Liver (tissue), 9 donors: ENCODE measurements around the gene KIF5A. TPM values are rescaled to one million over a fixed set of nuclear protein-coding genes. Genes with fewer than 3 reads are reported as not detected.

Experiments
- DNase-seq: peaks from one replicate; pipeline ENCODE4 v3.0.0-alpha.2; 2017; ENCODE audit warnings: low spot score
- H3K27ac ChIP-seq, 2 donors: one replicate each; pipeline ENCODE4 v1.7.0; 2013; ENCODE audit warnings: inconsistent platforms in 2 of 2, low read length in 2 of 2, control low read depth in 1 of 2, low read depth in 1 of 2, mild to moderate bottlenecking in 1 of 2
- H3K27me3 ChIP-seq, 4 donors: one replicate each; pipeline versions ENCODE4 v1.6.1 to v1.7.0; 2013; ENCODE audit warnings: low read length in 3 of 4, inconsistent platforms in 1 of 4, mild to moderate bottlenecking in 1 of 4, moderate library complexity in 1 of 4; ENCODE audit not compliant: control insufficient read depth in 4 of 4, insufficient read depth in 4 of 4
- H3K36me3 ChIP-seq, 4 donors: one replicate each; pipeline versions ENCODE4 v1.6.1 to v1.7.0; 2013; ENCODE audit warnings: low read length in 3 of 4, mild to moderate bottlenecking in 3 of 4, low read depth in 1 of 4, moderate library complexity in 1 of 4; ENCODE audit not compliant: control insufficient read depth in 4 of 4, insufficient read depth in 3 of 4
- H3K4me1 ChIP-seq, 4 donors: one replicate each; pipeline versions ENCODE4 v1.6.1 to v1.7.0; 2013; ENCODE audit warnings: low read length in 3 of 4, mild to moderate bottlenecking in 3 of 4, moderate library complexity in 1 of 4; ENCODE audit not compliant: control insufficient read depth in 4 of 4, insufficient read depth in 4 of 4
- H3K4me3 ChIP-seq, 3 donors: one replicate each; pipeline versions ENCODE4 v1.6.1 to v1.7.0; 2013; ENCODE audit warnings: low read length in 3 of 3, control low read depth in 1 of 3, low read depth in 1 of 3, mild to moderate bottlenecking in 1 of 3
- H3K9ac ChIP-seq, 2 donors: one replicate each; pipeline ENCODE4 v1.7.0; 2013; ENCODE audit warnings: low read length in 2 of 2, mild to moderate bottlenecking in 2 of 2, moderate library complexity in 2 of 2, control low read depth in 1 of 2, low read depth in 1 of 2
- H3K9me3 ChIP-seq, 4 donors: one replicate each; pipeline versions ENCODE4 v1.6.1 to v1.7.0; 2013; ENCODE audit warnings: low read length in 3 of 4; ENCODE audit not compliant: control insufficient read depth in 4 of 4
- ATF3 ChIP-seq: IDR thresholded peaks from 2 replicates; pipeline ENCODE4 v1.6.1; 2016; ENCODE audit warnings: antibody characterized with exemption
- CTCF ChIP-seq: fragments of 150-350 bp; IDR thresholded peaks from 2 replicates; pipeline ENCODE4 v1.5.1; 2017; ENCODE audit warnings: improper control_type of control experiment, low read depth, low read length; ENCODE audit not compliant: missing input control
- EGR1 ChIP-seq, 2 donors: IDR thresholded peaks; 2 replicates each; pipeline ENCODE4 v1.6.1; 2016 to 2018; ENCODE audit warnings: antibody characterized with exemption in 2 of 2, low read depth in 2 of 2
- FOXA1 ChIP-seq: IDR thresholded peaks from 2 replicates; pipeline ENCODE4 v1.6.1; 2016; ENCODE audit warnings: antibody characterized with exemption
- GABPA ChIP-seq, 2 donors: IDR thresholded peaks in 1 of 2; conservative IDR thresholded peaks in 1 of 2; 2 replicates each; pipeline ENCODE4 v1.6.1; 2016; ENCODE audit warnings: antibody characterized with exemption in 2 of 2, mild to moderate bottlenecking in 1 of 2, moderate library complexity in 1 of 2
- HNF4A ChIP-seq, 2 donors: conservative IDR thresholded peaks; 2 replicates each; pipeline ENCODE4 v1.6.1; 2016; ENCODE audit warnings: antibody characterized with exemption in 2 of 2, mild to moderate bottlenecking in 2 of 2
- HNF4G ChIP-seq: IDR thresholded peaks from 2 replicates; pipeline ENCODE4 v1.6.1; 2016; ENCODE audit warnings: antibody characterized with exemption
- JUND ChIP-seq, 2 donors: IDR thresholded peaks; 2 replicates each; pipeline ENCODE4 v1.6.1; 2016; ENCODE audit warnings: antibody characterized with exemption in 2 of 2
- MAX ChIP-seq: IDR thresholded peaks from 2 replicates; pipeline ENCODE4 v1.6.1; 2016; ENCODE audit warnings: antibody characterized with exemption
- NR2F2 ChIP-seq: IDR thresholded peaks from 2 replicates; pipeline ENCODE4 v1.6.1; 2016; ENCODE audit warnings: antibody characterized with exemption
- RAD21 ChIP-seq, 2 donors: IDR thresholded peaks; 2 replicates each; pipeline ENCODE4 v1.6.1; 2016; ENCODE audit warnings: antibody characterized with exemption in 2 of 2, mild to moderate bottlenecking in 2 of 2
- REST ChIP-seq: IDR thresholded peaks from 2 replicates; pipeline ENCODE4 v1.6.1; 2016; ENCODE audit warnings: antibody characterized with exemption, mild to moderate bottlenecking
- RXRA ChIP-seq, 2 donors: IDR thresholded peaks; 2 replicates each; pipeline ENCODE4 v1.6.1; 2017 to 2018; ENCODE audit warnings: antibody characterized with exemption in 2 of 2, mild to moderate bottlenecking in 1 of 2
- SP1 ChIP-seq: IDR thresholded peaks from 2 replicates; pipeline ENCODE4 v1.6.1; 2018; ENCODE audit warnings: antibody characterized with exemption, mild to moderate bottlenecking
- TAF1 ChIP-seq: conservative IDR thresholded peaks from 2 replicates; pipeline ENCODE4 v1.6.1; 2016; ENCODE audit warnings: antibody characterized with exemption, mild to moderate bottlenecking
- YY1 ChIP-seq: IDR thresholded peaks from 2 replicates; pipeline ENCODE4 v1.6.1; 2016; ENCODE audit warnings: antibody characterized with exemption, mild to moderate bottlenecking
- ZBTB33 ChIP-seq: IDR thresholded peaks from 2 replicates; pipeline ENCODE4 v1.6.1; 2016; ENCODE audit warnings: antibody characterized with exemption
- WGBS: extraction: QIAGEN DNeasy Blood & Tissue Kit; methylation state at CpG from one replicate; pipeline ENCODE4 v1.1.7; 2013; 5-methylcytosine and 5-hydroxymethylcytosine counted together
- polyA plus RNA-seq, 2 donors: library from polyadenylated mRNA; stranded (reverse) in 1 of 2; unstranded in 1 of 2; fragments of 200-250 nt in 1 of 2; fragments of >200 nt in 1 of 2; fragmentation: Nextera tagmentation in 1 of 2; extraction: Ambion mirVana in 1 of 2; gene quantifications; one replicate each; pipeline versions ENCODE4 v1.2.1 to v1.2.3, GENCODE V29; 2013 to 2015
- total RNA-seq, 2 donors: library from RNA; depleted of rRNA; stranded (reverse); fragments of >200 nt; gene quantifications; one replicate each; pipeline ENCODE4 v1.2.3, GENCODE V29; 2014
- donor health status: healthy.
- donor health status: healthy.
- donor health status: healthy.
- donor health status: healthy.
- donor health status: healthy.

KIF5A gene
- total and polyA plus RNA-seq, 4 donors = 0.01 to 0.42 TPM; not detected in 2

- WGBS = 20% methylated on average over 13 of the region's 13 CpGs
- H3K9ac ChIP-seq = no peak overlapping the region
- no peak for DNase-seq
- no peak overlapping the region for H3K4me3 ChIP-seq
- peaks cover 5 to 26% (median 15%) of the 10 kb centered on the region in 4 donors for H3K27me3 ChIP-seq
- no peaks in the 10 kb centered on the region for H3K36me3 ChIP-seq
- H3K27ac ChIP-seq = no peak overlapping the region
- TF ChIP-seq CTCF = no peak
- TF ChIP-seq NR2F2 = no peak
- no peak for TF ChIP-seq FOXA1
- TF ChIP-seq HNF4A (conservative IDR thresholded peaks at IDR 0.05) = no peak
- TF ChIP-seq YY1 = no peak
- no peak for TF ChIP-seq EGR1 (IDR thresholded peaks at IDR 0.05; ENCODE audit: low read depth in 2 of 2)
- TF ChIP-seq HNF4G = no peak
- no peak for TF ChIP-seq TAF1
- no peak for TF ChIP-seq RXRA (IDR thresholded peaks at IDR 0.05)
- no peak for TF ChIP-seq GABPA (IDR thresholded peaks at IDR 0.05 in 1 of 2, conservative IDR thresholded peaks at IDR 0.05 in 1 of 2)
- TF ChIP-seq REST = no peak
- TF ChIP-seq JUND (IDR thresholded peaks at IDR 0.05) = no peak
- TF ChIP-seq RAD21 (IDR thresholded peaks at IDR 0.05) = no peak
- peaks cover 9 to 14% (median 10%) of the 10 kb centered on the region in 4 donors for H3K4me1 ChIP-seq
- H3K9me3 ChIP-seq = no peaks in the 10 kb centered on the region
These were observed 76.5 kb downstream of the KIF5A start for GRCh38 chr12:57626111-57626920.

GRCh38 chr12:57626921-57627445, 77.1 kb downstream of the KIF5A start:
- TF ChIP-seq ATF3 (no peak), JUND (IDR thresholded peaks at IDR 0.05) (no peak), RXRA (IDR thresholded peaks at IDR 0.05) (no peak), MAX (no peak), FOXA1 (no peak), NR2F2 (no peak), ZBTB33 (no peak), SP1 (no peak), CTCF (no peak), HNF4G (no peak), GABPA (IDR thresholded peaks at IDR 0.05 in 1 of 2, conservative IDR thresholded peaks at IDR 0.05 in 1 of 2) (no peak)
- no peak for DNase-seq
- no peak overlapping the region for H3K4me3 ChIP-seq
- H3K27me3 ChIP-seq = peaks cover 7 to 26% (median 16%) of the 10 kb centered on the region in 4 donors
- H3K27ac ChIP-seq = no peak overlapping the region
- H3K9ac ChIP-seq = no peak overlapping the region
- H3K36me3 ChIP-seq = no peaks in the 10 kb centered on the region
- no peaks in the 10 kb centered on the region for H3K9me3 ChIP-seq
- WGBS = 23% methylated on average over 9 of the region's 9 CpGs
- peaks cover 3 to 11% (median 5%) of the 10 kb centered on the region in 4 donors for H3K4me1 ChIP-seq
